ENCODE data around the gene GLI2.

GLI2 gene

GRCh38 chr2:120736624-120737339 lies 1.1 kb downstream of the GLI2 start:
- in situ Hi-C loops (cut with MboI; ENCODE audit: low sequenced_read_pairs) = no loop called here

GRCh38 chr2:120737340-120738101 lies 1.9 kb downstream of the GLI2 start:
- in situ Hi-C loops (cut with MboI; ENCODE audit: low sequenced_read_pairs) = no loop called here

- in situ Hi-C loops (cut with MboI; ENCODE audit: low sequenced_read_pairs) = no loop called here
Measured at GRCh38 chr2:120738117-120738516, 2.4 kb downstream of the GLI2 start.

GRCh38 chr2:120738786-120739437 lies 3.2 kb downstream of the GLI2 start:
- in situ Hi-C loops (cut with MboI; ENCODE audit: low sequenced_read_pairs) = no loop called here

- in situ Hi-C loops (cut with MboI; ENCODE audit: low sequenced_read_pairs) = no loop called here
Measured at GRCh38 chr2:120739438-120740090, 3.9 kb downstream of the GLI2 start.

- in situ Hi-C loops (cut with MboI; ENCODE audit: low sequenced_read_pairs) = no loop called here
Measured at GRCh38 chr2:120740375-120740764, 4.7 kb downstream of the GLI2 start.

- in situ Hi-C loops (cut with MboI; ENCODE audit: low sequenced_read_pairs) = no loop called here
Measured at GRCh38 chr2:120740765-120741524, 5.3 kb downstream of the GLI2 start.

- in situ Hi-C loops (cut with MboI; ENCODE audit: low sequenced_read_pairs) = no loop called here
Measured at GRCh38 chr2:120741571-120742561, 6.2 kb downstream of the GLI2 start.

GRCh38 chr2:120743657-120744056 lies 8.0 kb downstream of the GLI2 start:
- in situ Hi-C loops (cut with MboI; ENCODE audit: low sequenced_read_pairs) = no loop called here

- in situ Hi-C loops (cut with MboI; ENCODE audit: low sequenced_read_pairs) = no loop called here
Measured at GRCh38 chr2:120744817-120745216, 9.1 kb downstream of the GLI2 start.

GRCh38 chr2:120745420-120746111 lies 9.9 kb downstream of the GLI2 start:
- in situ Hi-C loops (cut with MboI; ENCODE audit: low sequenced_read_pairs) = no loop called here

GRCh38 chr2:120746144-120746543 lies 10.5 kb downstream of the GLI2 start:
- in situ Hi-C loops (cut with MboI; ENCODE audit: low sequenced_read_pairs) = no loop called here

- in situ Hi-C loops (cut with MboI; ENCODE audit: low sequenced_read_pairs) = no loop called here
Measured at GRCh38 chr2:120747281-120747680, 11.6 kb downstream of the GLI2 start.

GRCh38 chr2:120747706-120748105 lies 12.0 kb downstream of the GLI2 start:
- in situ Hi-C loops (cut with MboI; ENCODE audit: low sequenced_read_pairs) = no loop called here

- in situ Hi-C loops (cut with MboI; ENCODE audit: low sequenced_read_pairs) = no loop called here
Measured at GRCh38 chr2:120748310-120748709, 12.6 kb downstream of the GLI2 start.

GRCh38 chr2:120748741-120749140 lies 13.1 kb downstream of the GLI2 start:
- in situ Hi-C loops (cut with MboI; ENCODE audit: low sequenced_read_pairs) = no loop called here

GRCh38 chr2:120749506-120750431 lies 14.1 kb downstream of the GLI2 start:
- in situ Hi-C loops (cut with MboI; ENCODE audit: low sequenced_read_pairs) = no loop called here

Measured in HL-60/S4 treated with retinoic acid at 250 ng/mL for 4 days and 3 days (cell line).